ENCODE data around the gene SDF4.

SDF4 gene

GRCh38 chr1:1175221-1176062, 56.4 kb downstream of the SDF4 start:
- peak; percentile 75 for DNase-seq

- DNase-seq = no peak
These were observed 57.9 kb downstream of the SDF4 start, which contains the start of gene TTLL10 for GRCh38 chr1:1173793-1174415. Gene TTLL10, plus strand, starts transcription at chr1:1173880. Its CDS starts 5,336 bp downstream, at chr1:1179216.

DNA sequence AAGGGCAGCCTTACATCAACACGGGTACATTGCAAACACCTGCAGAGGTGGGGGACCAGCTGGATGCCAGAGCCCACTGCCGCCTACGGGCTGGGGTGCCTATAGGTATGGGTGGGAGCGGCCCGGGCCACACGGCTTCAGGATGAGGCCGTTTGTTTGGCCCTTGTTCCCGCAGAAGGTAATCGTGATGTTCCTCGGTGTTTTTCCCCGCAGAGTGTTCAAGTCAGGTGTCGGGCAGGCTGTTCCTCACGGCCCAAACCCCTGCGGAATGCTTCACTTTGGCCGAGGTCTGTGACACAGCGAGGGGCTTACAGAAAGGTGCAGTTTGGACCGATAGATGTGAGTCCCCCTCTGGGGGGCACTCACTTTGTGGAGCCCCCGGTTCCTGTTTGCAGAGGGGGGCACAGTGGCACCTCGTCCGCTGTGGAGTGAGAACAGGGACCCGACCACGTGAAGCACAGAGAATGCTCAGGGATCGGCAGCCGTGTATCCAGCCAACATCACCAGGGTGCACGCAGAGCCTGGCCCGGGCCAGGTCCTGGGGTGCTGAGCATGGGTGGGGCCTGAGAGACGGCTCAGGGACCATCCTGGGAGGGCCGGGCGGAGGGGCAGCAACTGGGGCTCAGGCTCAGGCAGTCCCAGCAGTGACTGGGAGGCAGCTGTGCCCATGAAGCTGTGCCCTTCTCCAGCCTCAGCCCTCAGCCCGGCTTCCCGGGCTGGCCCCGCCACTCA, 58.6 kb downstream of the SDF4 start:
- DNase-seq = no peak

GRCh38 chr1:1171546-1172340, 60.1 kb downstream of the SDF4 start:
- no peak for DNase-seq

- DNase-seq = no peak
These were observed 60.6 kb downstream of the SDF4 start for GRCh38 chr1:1171161-1171545.

GRCh38 chr1:1170215-1171091, 61.3 kb downstream of the SDF4 start:
- DNase-seq = no peak

- DNase-seq = no peak
These were observed 62.2 kb downstream of the SDF4 start for GRCh38 chr1:1169429-1170214.

GRCh38 chr1:1168451-1169411, 63.1 kb downstream of the SDF4 start:
- DNase-seq = no peak

DNA sequence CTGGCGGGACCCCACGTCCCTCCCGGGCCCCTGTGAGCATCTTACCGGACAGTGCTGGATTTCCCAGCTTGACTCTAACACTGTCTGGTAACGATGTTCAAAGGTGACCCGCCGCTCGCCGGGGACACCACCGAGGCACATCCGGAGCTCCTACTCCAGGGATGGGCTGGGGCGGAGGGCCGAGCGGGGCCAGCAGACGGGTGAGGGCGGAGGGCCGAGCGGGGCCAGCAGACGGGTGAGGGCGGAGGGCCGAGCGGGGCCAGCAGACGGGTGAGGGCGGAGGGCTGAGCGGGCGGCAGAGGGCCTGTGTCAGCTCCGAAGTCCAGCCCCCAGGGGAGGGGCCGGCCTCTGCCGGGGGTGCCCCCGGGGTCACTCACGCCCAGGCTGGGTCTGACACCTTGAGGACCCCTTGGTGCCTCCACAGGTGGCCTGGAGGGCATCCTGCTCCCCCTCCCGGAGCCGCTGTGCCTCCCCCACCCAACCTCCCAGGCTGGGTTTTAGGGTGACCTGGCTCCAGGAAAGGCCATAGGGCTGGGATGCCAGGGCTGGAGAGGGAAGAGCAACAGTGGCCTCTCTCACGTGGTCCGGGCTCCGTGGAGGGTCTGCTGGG, 63.9 kb downstream of the SDF4 start:
- DNase-seq = no peak

- DNase-seq = no peak
These were observed 64.4 kb downstream of the SDF4 start for GRCh38 chr1:1167398-1167821.
